Stimulated activated CD8-positive, alpha-beta memory T cell treated with anti-CD3 and anti-CD28 coated beads, Interleukin-2, amount 100 ng/mL, for 1 hour (primary cell): ENCODE results near the gene FBXL5.

ENCODE experiments used
- DNase-seq, 2 donors: peaks; one replicate each; pipeline ENCODE4 v3.0.0-alpha.2; 2020; ENCODE audit warnings: low read depth in 2 of 2

FBXL5 gene

GRCh38 chr4:15676039-15676438 is 20.9 kb upstream of the FBXL5 start:
- no peak for DNase-seq

GRCh38 chr4:15675356-15675755 is 20.2 kb upstream of the FBXL5 start:
- DNase-seq, result no peak

- DNase-seq, result no peak
Observed at GRCh38 chr4:15674926-15675325, 19.8 kb upstream of the FBXL5 start.

GRCh38 chr4:15674046-15674445 is 18.9 kb upstream of the FBXL5 start:
- no peak for DNase-seq

- DNase-seq, result no peak
Observed at GRCh38 chr4:15673337-15673736, 18.2 kb upstream of the FBXL5 start.

- DNase-seq, result no peak
Observed at GRCh38 chr4:15672101-15672500, 16.9 kb upstream of the FBXL5 start.

- DNase-seq, result no peak
Observed at GRCh38 chr4:15670576-15670975, 15.4 kb upstream of the FBXL5 start.

- DNase-seq, result no peak
Observed at GRCh38 chr4:15668566-15669435, 13.6 kb upstream of the FBXL5 start.

- DNase-seq, result no peak
Observed at GRCh38 chr4:15667006-15667405, 11.8 kb upstream of the FBXL5 start.

GRCh38 chr4:15665753-15666365 is 10.7 kb upstream of the FBXL5 start:
- DNase-seq, result no peak

- no peak for DNase-seq
Observed at GRCh38 chr4:15659768-15660570, 4.8 kb upstream of the FBXL5 start.

GRCh38 chr4:15658781-15659180 is 3.6 kb upstream of the FBXL5 start:
- no peak for DNase-seq

- DNase-seq, result no peak
Observed at GRCh38 chr4:15658136-15658770, 3.1 kb upstream of the FBXL5 start.

- no peak for DNase-seq
Observed at GRCh38 chr4:15657366-15657765, 2.2 kb upstream of the FBXL5 start.

- DNase-seq, result no peak
Observed at GRCh38 chr4:15656038-15656470, 897 bp upstream of the FBXL5 start.

- peak; percentile 2 to 19 for DNase-seq
Observed at GRCh38 chr4:15654593-15655222, 449 bp downstream of the FBXL5 start.

GRCh38 chr4:15653864-15654592 is 1.1 kb downstream of the FBXL5 start:
- no peak for DNase-seq

GRCh38 chr4:15653420-15653819 is 1.7 kb downstream of the FBXL5 start:
- DNase-seq, result no peak

- no peak for DNase-seq
Observed at GRCh38 chr4:15652841-15653240, 2.3 kb downstream of the FBXL5 start.

GRCh38 chr4:15652191-15652590 is 3.0 kb downstream of the FBXL5 start:
- no peak for DNase-seq

- DNase-seq, result no peak
Observed at GRCh38 chr4:15651676-15652075, 3.5 kb downstream of the FBXL5 start.
